Mucosa of stomach (tissue), 1 donor: Measurements from ENCODE around the gene RASAL3.

Source experiments
- H3K27me3 ChIP-seq: one replicate; pipeline ENCODE4 v1.7.0; 2013; ENCODE audit warnings: mild to moderate bottlenecking, low read length; ENCODE audit not compliant: control insufficient read depth, insufficient read depth
- H3K36me3 ChIP-seq: one replicate; pipeline ENCODE4 v1.7.0; 2013; ENCODE audit warnings: low read length; ENCODE audit not compliant: control insufficient read depth, insufficient read depth
- H3K4me1 ChIP-seq: one replicate; pipeline ENCODE4 v1.7.0; 2013; ENCODE audit warnings: mild to moderate bottlenecking, low read length; ENCODE audit not compliant: control insufficient read depth, insufficient read depth
- H3K4me3 ChIP-seq: one replicate; pipeline ENCODE4 v1.7.0; 2013; ENCODE audit warnings: low read length
- H3K9ac ChIP-seq: one replicate; pipeline ENCODE4 v1.7.0; 2013; ENCODE audit warnings: mild to moderate bottlenecking, low read length, moderate library complexity
- H3K9me3 ChIP-seq: one replicate; pipeline ENCODE4 v1.7.0; 2013; ENCODE audit warnings: mild to moderate bottlenecking, low read length, moderate library complexity; ENCODE audit not compliant: control insufficient read depth
- donor health status: Pancreatic carcinoma.

The RASAL3 gene

GRCh38 chr19:15468675-15469512 lies 4.5 kb upstream of the RASAL3 start:
- Histone ChIP-seq H3K9me3 (no peaks in the 10 kb centered on the region), H3K27me3 (peaks cover 32% of the 10 kb centered on the region), H3K4me3 (no peak overlapping the region), H3K9ac (no peak overlapping the region), H3K36me3 (no peaks in the 10 kb centered on the region), H3K4me1 (no peaks in the 10 kb centered on the region)

- no peaks in the 10 kb centered on the region for H3K4me1 ChIP-seq
- no peaks in the 10 kb centered on the region for H3K9me3 ChIP-seq
- H3K9ac ChIP-seq = no peak overlapping the region
- H3K27me3 ChIP-seq = peaks cover 39% of the 10 kb centered on the region
- no peak overlapping the region for H3K4me3 ChIP-seq
- H3K36me3 ChIP-seq = no peaks in the 10 kb centered on the region
Measured at GRCh38 chr19:15467734-15468214, 3.4 kb upstream of the RASAL3 start.

- Histone ChIP-seq H3K4me3 (no peak overlapping the region), H3K9me3 (no peaks in the 10 kb centered on the region), H3K36me3 (no peaks in the 10 kb centered on the region), H3K27me3 (peaks cover 39% of the 10 kb centered on the region), H3K4me1 (no peaks in the 10 kb centered on the region), H3K9ac (no peak overlapping the region)
Measured at GRCh38 chr19:15466851-15467733, 2.7 kb upstream of the RASAL3 start.

GRCh38 chr19:15463861-15464371 lies 428 bp downstream of the RASAL3 start:
- Histone ChIP-seq H3K4me1 (no peaks in the 10 kb centered on the region), H3K9me3 (no peaks in the 10 kb centered on the region), H3K9ac (no peak overlapping the region), H3K27me3 (peaks cover 28% of the 10 kb centered on the region), H3K36me3 (no peaks in the 10 kb centered on the region), H3K4me3 (no peak overlapping the region)

- Histone ChIP-seq H3K36me3 (no peaks in the 10 kb centered on the region), H3K9me3 (no peaks in the 10 kb centered on the region), H3K9ac (no peak overlapping the region), H3K4me3 (no peak overlapping the region), H3K27me3 (peaks cover 39% of the 10 kb centered on the region), H3K4me1 (peaks cover 6% of the 10 kb centered on the region)
Measured at GRCh38 chr19:15461694-15462093, 2.6 kb downstream of the RASAL3 start.

GRCh38 chr19:15457701-15458484 lies 6.5 kb downstream of the RASAL3 start:
- no peaks in the 10 kb centered on the region for H3K36me3 ChIP-seq
- H3K4me3 ChIP-seq = no peak overlapping the region
- no peak overlapping the region for H3K9ac ChIP-seq
- peaks cover 22% of the 10 kb centered on the region for H3K4me1 ChIP-seq
- peaks cover 55% of the 10 kb centered on the region for H3K27me3 ChIP-seq
- H3K9me3 ChIP-seq = no peaks in the 10 kb centered on the region

- Histone ChIP-seq H3K9ac (no peak overlapping the region), H3K4me1 (peaks cover 27% of the 10 kb centered on the region), H3K9me3 (no peaks in the 10 kb centered on the region), H3K4me3 (no peak overlapping the region), H3K36me3 (no peaks in the 10 kb centered on the region), H3K27me3 (peaks cover 55% of the 10 kb centered on the region)
Measured at GRCh38 chr19:15456871-15457700, 7.3 kb downstream of the RASAL3 start.

- no peak overlapping the region for H3K4me3 ChIP-seq
Measured at GRCh38 chr19:15456441-15456840, 7.9 kb downstream of the RASAL3 start.

GRCh38 chr19:15455996-15456395 lies 8.3 kb downstream of the RASAL3 start:
- Histone ChIP-seq H3K9ac (no peak overlapping the region), H3K9me3 (no peaks in the 10 kb centered on the region), H3K36me3 (no peaks in the 10 kb centered on the region), H3K27me3 (peaks cover 55% of the 10 kb centered on the region), H3K4me1 (peaks cover 33% of the 10 kb centered on the region), H3K4me3 (no peak overlapping the region)

More at GRCh38 chr19:15456441-15456840, 7.9 kb downstream of the RASAL3 start:
- peaks cover 55% of the 10 kb centered on the region for H3K27me3 ChIP-seq
- H3K9me3 ChIP-seq = no peaks in the 10 kb centered on the region
- H3K4me1 ChIP-seq = peaks cover 33% of the 10 kb centered on the region
- H3K9ac ChIP-seq = no peak overlapping the region
- H3K36me3 ChIP-seq = no peaks in the 10 kb centered on the region

GRCh38 chr19:15453906-15454860 lies 10.2 kb downstream of the RASAL3 start:
- H3K4me3 ChIP-seq = no peak overlapping the region
- H3K4me1 ChIP-seq = peaks cover 33% of the 10 kb centered on the region
- H3K9ac ChIP-seq = no peak overlapping the region
- no peaks in the 10 kb centered on the region for H3K9me3 ChIP-seq
- no peaks in the 10 kb centered on the region for H3K36me3 ChIP-seq
- H3K27me3 ChIP-seq = peaks cover 52% of the 10 kb centered on the region
